MCF 10A (cell line): ENCODE results near the gene GRM1. TPM values are rescaled to one million over a fixed set of nuclear protein-coding genes. Genes with fewer than 3 reads are reported as not detected.

Source experiments
- BruUV-seq: library from RNA; stranded (reverse); fragments of 400-500 nt; replicated peaks from 2 replicates; lab custom pipeline; 2021; lab: Mats Ljungman, UMichigan
- CTCF ChIA-PET: fragments of 300-600 bp; sonication (Branson Sonifier 250); formaldehyde crosslinking; extraction: SDS; loops from one replicate; lab custom pipeline; 2021; ENCODE audit warnings: antibody characterized with exemption, inconsistent platforms; lab: Yijun Ruan, JAX
- POLR2A ChIA-PET: fragments of 300-600, 350-650 bp; sonication (Branson Sonifier 250); formaldehyde crosslinking; extraction: SDS; loops from one replicate; lab custom pipeline; 2020; ENCODE audit warnings: antibody characterized with exemption, inconsistent platforms; lab: Yijun Ruan, JAX
- DNase-seq: peaks from one replicate; pipeline ENCODE4 v3.0.0-alpha.2; 2018; ENCODE audit not compliant: unreplicated experiment
- H3K27ac Mint-ChIP-seq: one replicate; pipeline ENCODE4 v1.8.0; 2022; ENCODE audit warnings: mild to moderate bottlenecking, low read depth, mixed read lengths; ENCODE audit not compliant: unreplicated experiment
- H3K27me3 Mint-ChIP-seq: one replicate; pipeline ENCODE4 v1.8.0; 2022; ENCODE audit warnings: mixed read lengths; ENCODE audit not compliant: insufficient read depth, unreplicated experiment
- H3K36me3 Mint-ChIP-seq: one replicate; pipeline ENCODE4 v1.8.0; 2022; ENCODE audit warnings: mild to moderate bottlenecking, moderate library complexity, mixed read lengths; ENCODE audit not compliant: insufficient read depth, unreplicated experiment
- H3K4me1 Mint-ChIP-seq: one replicate; pipeline ENCODE4 v1.8.0; 2022; ENCODE audit warnings: mixed read lengths; ENCODE audit not compliant: insufficient read depth, unreplicated experiment
- H3K4me3 Mint-ChIP-seq: one replicate; pipeline ENCODE4 v1.8.0; 2022; ENCODE audit warnings: mild to moderate bottlenecking, moderate library complexity, mixed read lengths; ENCODE audit not compliant: unreplicated experiment
- H3K9me3 Mint-ChIP-seq: one replicate; pipeline ENCODE4 v1.8.0; 2022; ENCODE audit warnings: mixed read lengths; ENCODE audit not compliant: unreplicated experiment
- CTCF ChIP-seq: fragments of 200-600 bp; IDR thresholded peaks from one replicate; pipeline ENCODE4 v1.8.0; 2022; ENCODE audit warnings: antibody characterized with exemption, mild to moderate bottlenecking; ENCODE audit not compliant: unreplicated experiment
- intact Hi-C: fragments of 100-400 bp; cut with micrococcal nuclease; formaldehyde crosslinking; loops from 2 replicates; pipeline ENCODE4 v1.14.1; 2022
- total RNA-seq: library from RNA; stranded (reverse); gene quantifications from 2 replicates; pipeline ENCODE4 v1.2.3, GENCODE V29; 2022

Gene GRM1
- total RNA-seq, 1 experiment from 2014 or later = not detected

- peaks cover 7% of the 10 kb centered on the region for H3K4me1 Mint-ChIP-seq
- CTCF ChIA-PET = interaction anchor here (0.6 kb wide), 1 partner anchor 708 kb away, joined by 3 read pairs; no protein-coding TSS in a partner anchor
- H3K27me3 Mint-ChIP-seq = no peaks in the 10 kb centered on the region
- H3K4me3 Mint-ChIP-seq = no peak overlapping the region
- H3K9me3 Mint-ChIP-seq = no peaks in the 10 kb centered on the region
- H3K27ac Mint-ChIP-seq = no peak overlapping the region
- intact Hi-C loops = no loop called here
- no TSS peak for BruUV-seq
- DNase-seq = no peak
- no peaks in the 10 kb centered on the region for H3K36me3 Mint-ChIP-seq
- no peak for TF ChIP-seq CTCF
- POLR2A ChIA-PET = interaction anchor here (1.7 kb wide), 1 partner anchor 16 kb away, joined by 4 read pairs; no protein-coding TSS in a partner anchor
Observed at GRCh38 chr6:146341493-146342230, 312.8 kb downstream of the GRM1 start.

- CTCF ChIA-PET = interaction anchor here (0.6 kb wide), 1 partner anchor 47 kb away, joined by 3 read pairs; no protein-coding TSS in a partner anchor
- no peak for TF ChIP-seq CTCF
- Mint-ChIP-seq H3K9me3 (no peaks in the 10 kb centered on the region), H3K27ac (no peak overlapping the region), H3K4me1 (no peaks in the 10 kb centered on the region), H3K36me3 (no peaks in the 10 kb centered on the region), H3K4me3 (no peak overlapping the region), H3K27me3 (no peaks in the 10 kb centered on the region)
- BruUV-seq = no TSS peak
- POLR2A ChIA-PET = no interaction called here
- DNase-seq = no peak
- intact Hi-C loops = no loop called here
Observed at GRCh38 chr6:146345598-146345997, 316.7 kb downstream of the GRM1 start.

- intact Hi-C loops = no loop called here
- no peaks in the 10 kb centered on the region for H3K27me3 Mint-ChIP-seq
- H3K4me1 Mint-ChIP-seq = no peaks in the 10 kb centered on the region
- no peaks in the 10 kb centered on the region for H3K9me3 Mint-ChIP-seq
- POLR2A ChIA-PET = no interaction called here
- H3K36me3 Mint-ChIP-seq = no peaks in the 10 kb centered on the region
- H3K4me3 Mint-ChIP-seq = no peak overlapping the region
- TF ChIP-seq CTCF = no peak
- BruUV-seq = no TSS peak
- DNase-seq = no peak
- CTCF ChIA-PET = no interaction called here
- no peak overlapping the region for H3K27ac Mint-ChIP-seq
Observed at GRCh38 chr6:146347090-146347489, 318.2 kb downstream of the GRM1 start.

- BruUV-seq = no TSS peak
- intact Hi-C loops = no loop called here
- Mint-ChIP-seq H3K36me3 (no peaks in the 10 kb centered on the region), H3K27me3 (no peaks in the 10 kb centered on the region), H3K27ac (no peak overlapping the region), H3K4me3 (no peak overlapping the region), H3K4me1 (no peaks in the 10 kb centered on the region), H3K9me3 (no peaks in the 10 kb centered on the region)
- no peak for DNase-seq
- ChIA-PET CTCF (no interaction called here), POLR2A (no interaction called here)
- no peak for TF ChIP-seq CTCF
Observed at GRCh38 chr6:146347690-146348089, 318.8 kb downstream of the GRM1 start.
